C4-2B (cell line): ENCODE measurements around the gene DCLK1.

Experiments used
- CTCF ChIP-seq: fragments of 450-650 bp; conservative IDR thresholded peaks from 2 replicates; pipeline ENCODE4 v1.5.1; 2017; ENCODE audit warnings: mild to moderate bottlenecking
- ZFX ChIP-seq: fragments of 450-650 bp; IDR thresholded peaks from 2 replicates; pipeline ENCODE4 v1.6.1; 2017

- TF ChIP-seq CTCF (no peak), ZFX (no peak)
Measured at GRCh38 chr13:35914662-35915061, 216.5 kb downstream of the DCLK1 start.
